ENCODE results near the gene SLC9A3. TPM values are rescaled to one million over a fixed set of nuclear protein-coding genes. Genes with fewer than 3 reads are reported as not detected.

Gene SLC9A3
- total RNA-seq, 1 donor from 2014 or later = 1.3 TPM

DNA sequence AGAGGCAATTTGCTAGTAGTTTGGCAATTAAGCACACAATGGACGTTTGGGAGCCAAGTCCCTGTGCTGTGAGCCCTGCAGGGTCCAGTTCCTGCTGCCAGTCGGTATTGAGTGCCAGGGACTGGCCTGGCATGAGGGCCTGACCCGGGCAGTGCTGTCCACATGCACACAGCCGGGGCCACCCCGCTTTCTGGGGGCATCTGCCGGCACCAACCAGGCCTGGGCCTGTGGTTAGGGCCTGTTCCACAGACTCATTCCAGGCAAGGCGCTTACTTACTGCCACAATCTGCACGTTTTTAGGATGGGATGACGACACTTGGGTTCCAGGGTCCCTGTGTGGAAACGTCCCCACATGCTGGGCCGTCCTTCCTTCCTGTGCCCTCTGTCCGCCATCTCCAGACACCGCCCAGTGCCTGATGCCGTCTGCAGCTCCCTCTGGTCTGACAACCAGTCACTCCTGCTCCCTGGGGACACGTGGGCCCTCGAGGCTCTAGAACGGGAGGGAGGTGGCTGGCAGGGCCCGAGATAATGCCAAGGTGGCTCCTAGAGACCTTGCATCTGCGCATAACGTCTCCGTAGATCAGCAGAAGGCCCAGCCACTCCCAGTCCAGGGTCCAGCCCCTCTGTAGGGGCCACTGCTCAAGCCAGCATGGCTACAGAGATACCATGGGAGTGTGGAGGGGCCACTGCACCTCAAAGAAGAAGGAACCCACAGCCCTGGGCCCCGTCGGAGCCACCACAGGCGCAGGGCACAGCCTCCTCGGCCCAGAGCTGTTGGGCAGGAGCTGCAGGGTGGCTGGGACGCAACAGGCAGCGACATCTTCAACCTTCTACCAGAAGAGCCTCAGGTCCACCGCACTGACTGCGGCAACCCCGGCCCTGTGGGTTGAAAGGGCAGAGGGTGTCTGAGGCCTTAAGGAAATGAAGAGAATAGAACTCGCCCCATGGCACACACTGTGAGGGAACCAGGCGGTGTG, 24.7 kb downstream of the SLC9A3 start:
- DNase-seq (ENCODE audit: low read depth) = no peak
- H3K4me3 ChIP-seq (ENCODE audit: low read depth, low read length) = no peak overlapping the region
- no peak for TF ChIP-seq CTCF (conservative IDR thresholded peaks at IDR 0.05; ENCODE audit: low read depth, low read length)

GRCh38 chr5:497871-498509, 26.3 kb downstream of the SLC9A3 start:
- no peak for TF ChIP-seq CTCF (conservative IDR thresholded peaks at IDR 0.05; ENCODE audit: low read depth, low read length)
- no peak for DNase-seq (ENCODE audit: low read depth)
- no peak overlapping the region for H3K4me3 ChIP-seq (ENCODE audit: low read depth, low read length)

DNA sequence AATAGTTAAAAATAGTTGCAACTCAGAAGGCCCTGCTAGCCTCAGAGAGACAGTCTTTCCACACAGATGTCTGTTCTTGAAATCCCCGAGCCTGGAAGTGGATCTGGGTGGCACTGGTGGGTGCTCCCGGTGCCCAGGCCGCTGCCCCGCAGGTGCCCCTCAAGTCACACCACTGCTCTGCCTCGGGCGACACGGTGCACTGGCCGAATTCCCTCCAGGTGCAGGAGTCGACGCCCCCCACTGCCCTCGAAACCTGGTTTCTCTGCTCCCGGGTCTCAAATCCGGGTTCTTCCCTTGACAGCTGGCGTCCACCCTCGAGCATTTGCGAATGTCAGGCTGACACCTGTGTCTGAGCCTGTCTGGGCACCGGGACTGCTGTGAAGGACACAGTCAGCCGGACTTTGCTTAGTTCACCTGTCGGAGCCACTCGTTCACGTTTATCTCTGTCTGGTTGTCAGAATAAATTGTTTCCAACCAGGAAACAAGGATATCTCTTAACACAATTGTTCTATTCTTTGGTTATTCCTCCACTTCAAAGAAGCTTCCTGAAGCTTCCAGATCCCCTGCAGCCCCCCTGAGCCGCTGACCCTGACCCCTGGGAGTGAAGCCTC, 27.1 kb downstream of the SLC9A3 start:
- no peak for DNase-seq (ENCODE audit: low read depth)
- H3K4me3 ChIP-seq (ENCODE audit: low read depth, low read length) = no peak overlapping the region
- no peak for TF ChIP-seq CTCF (conservative IDR thresholded peaks at IDR 0.05; ENCODE audit: low read depth, low read length)

DNA sequence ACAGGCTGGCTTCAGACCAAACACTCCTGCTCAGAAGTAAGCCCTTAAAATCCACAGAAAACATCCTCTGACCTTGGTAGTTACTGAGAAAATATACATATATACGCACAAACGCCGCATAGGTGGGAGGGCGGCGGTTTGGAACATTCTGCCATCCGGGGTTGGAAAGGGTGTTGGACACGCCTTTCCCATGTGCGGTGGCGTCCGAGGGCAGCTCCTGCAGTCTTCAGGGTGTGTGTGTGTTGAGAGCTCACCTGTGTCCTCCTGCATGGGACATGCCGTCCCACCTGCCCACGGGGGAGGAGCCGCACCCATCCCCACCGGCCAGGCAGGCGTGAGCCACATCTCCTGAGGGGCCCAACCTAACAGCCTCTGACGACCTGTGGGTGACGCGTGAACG, 28.2 kb downstream of the SLC9A3 start:
- no peak overlapping the region for H3K4me3 ChIP-seq (ENCODE audit: low read depth, low read length)
- DNase-seq (ENCODE audit: low read depth) = no peak
- TF ChIP-seq CTCF (conservative IDR thresholded peaks at IDR 0.05; ENCODE audit: low read depth, low read length) = no peak

DNA sequence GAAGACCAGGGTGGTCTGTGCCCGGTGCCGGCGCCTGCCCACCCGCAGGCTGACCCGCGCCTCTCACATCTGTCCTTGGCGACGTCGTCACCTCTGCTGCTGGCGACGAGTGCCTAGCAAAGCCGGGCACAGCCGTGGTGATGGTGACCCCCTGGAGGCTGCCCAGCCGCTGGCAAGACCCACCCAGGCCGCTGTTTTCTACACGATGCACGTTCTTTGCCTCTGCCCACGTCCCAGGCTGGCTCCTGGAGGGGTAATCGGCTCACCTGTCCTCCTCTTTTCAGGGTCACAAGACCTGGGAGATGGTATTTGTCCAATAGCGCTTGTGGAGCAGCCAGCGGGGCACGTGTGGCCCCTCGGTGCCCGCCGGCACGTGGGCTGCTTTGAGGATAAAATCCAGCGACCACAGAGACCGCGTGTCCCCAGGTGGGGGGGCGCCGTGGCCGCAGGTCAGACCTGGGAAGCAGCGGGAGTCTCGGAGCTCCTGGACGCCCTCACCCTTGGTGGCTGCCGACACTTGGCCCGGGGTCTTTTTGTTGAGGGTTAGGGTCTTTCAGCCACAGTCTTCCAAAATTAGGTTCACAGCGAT, 29.5 kb downstream of the SLC9A3 start:
- TF ChIP-seq CTCF (conservative IDR thresholded peaks at IDR 0.05; ENCODE audit: low read depth, low read length) = no peak
- DNase-seq (ENCODE audit: low read depth) = no peak
- no peak overlapping the region for H3K4me3 ChIP-seq (ENCODE audit: low read depth, low read length)

DNA sequence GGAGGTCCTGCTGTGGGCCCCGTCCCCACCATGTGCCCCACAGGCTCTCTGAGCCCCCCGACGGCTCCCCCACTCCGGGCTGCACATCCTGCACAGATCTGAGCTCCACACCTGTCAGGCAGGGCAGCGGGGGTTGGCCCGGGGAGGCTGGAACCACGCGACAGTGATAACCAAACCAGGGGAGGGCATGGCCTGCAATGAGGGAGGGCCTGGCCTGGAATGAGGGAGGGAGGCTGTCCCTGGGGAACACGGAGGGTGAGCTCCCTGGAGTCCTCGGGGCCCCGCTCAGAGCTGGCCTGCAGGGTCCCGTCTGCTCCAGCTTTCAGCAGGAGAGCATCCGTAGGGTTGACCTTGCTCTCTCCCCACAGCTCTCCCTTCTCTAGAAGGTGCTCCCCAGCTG, 30.5 kb downstream of the SLC9A3 start:
- DNase-seq (ENCODE audit: low read depth) = no peak
- H3K4me3 ChIP-seq (ENCODE audit: low read depth, low read length) = no peak overlapping the region
- TF ChIP-seq CTCF (conservative IDR thresholded peaks at IDR 0.05; ENCODE audit: low read depth, low read length) = no peak

Measured in epithelial cell of proximal tubule (primary cell).